ENCODE results near the gene CCNA2. TPM values are rescaled to one million over a fixed set of nuclear protein-coding genes. Genes with fewer than 3 reads are reported as not detected.

CCNA2 gene
- total RNA-seq (2014; rRNA removed): 165 and 168 TPM in 2 replicates
- 29.3 TPM for polyA plus RNA-seq (2012)

GRCh38 chr4:121823505-121824170, at the start of gene CCNA2:
Gene CCNA2 (minus strand): TSS chr4:121823883. CDS start chr4:121823628, 255 bp downstream.
- peak; percentile 98 for DNase-seq (ENCODE audit: low read depth)

- DNase-seq (ENCODE audit: low read depth): peak; percentile 95
Observed at GRCh38 chr4:121869841-121870822, 46.4 kb upstream of the CCNA2 start, which contains the start of gene BBS7. Gene BBS7 (minus strand): TSS chr4:121870474. CDS start chr4:121870313, 161 bp downstream.

GRCh38 chr4:121863799-121864198, 40.1 kb upstream of the CCNA2 start:
- DNase-seq (ENCODE audit: low read depth): no peak

- DNase-seq (ENCODE audit: low read depth): no peak
Observed at GRCh38 chr4:121861426-121861825, 37.7 kb upstream of the CCNA2 start.

- no peak for DNase-seq (ENCODE audit: low read depth)
Observed at GRCh38 chr4:121860121-121860520, 36.4 kb upstream of the CCNA2 start.

- DNase-seq (ENCODE audit: low read depth): no peak
Observed at GRCh38 chr4:121851354-121851753, 27.7 kb upstream of the CCNA2 start.

GRCh38 chr4:121846662-121847061, 23.0 kb upstream of the CCNA2 start:
- DNase-seq (ENCODE audit: low read depth): no peak

GRCh38 chr4:121842862-121843261, 19.2 kb upstream of the CCNA2 start:
- DNase-seq (ENCODE audit: low read depth): no peak

- DNase-seq (ENCODE audit: low read depth): no peak
Observed at GRCh38 chr4:121838136-121838535, 14.5 kb upstream of the CCNA2 start.

- DNase-seq (ENCODE audit: low read depth): peak; percentile 32
Observed at GRCh38 chr4:121829511-121829910, 5.8 kb upstream of the CCNA2 start.

- peak; percentile 59 for DNase-seq (ENCODE audit: low read depth)
Observed at GRCh38 chr4:121827853-121828252, 4.2 kb upstream of the CCNA2 start.

GRCh38 chr4:121824950-121825349, 1.3 kb upstream of the CCNA2 start:
- DNase-seq (ENCODE audit: low read depth): no peak

- no peak for DNase-seq (ENCODE audit: low read depth)
Observed at GRCh38 chr4:121824171-121824527, 466 bp upstream of the CCNA2 start.

GRCh38 chr4:121822796-121823504, 733 bp downstream of the CCNA2 start:
- DNase-seq (ENCODE audit: low read depth): peak; percentile 61

GRCh38 chr4:121822047-121822446, 1.6 kb downstream of the CCNA2 start:
- DNase-seq (ENCODE audit: low read depth): no peak

- no peak for DNase-seq (ENCODE audit: low read depth)
Observed at GRCh38 chr4:121819216-121819965, 4.3 kb downstream of the CCNA2 start.

- DNase-seq (ENCODE audit: low read depth): no peak
Observed at GRCh38 chr4:121818215-121818614, 5.5 kb downstream of the CCNA2 start.

GRCh38 chr4:121817701-121818100, 6.0 kb downstream of the CCNA2 start:
- DNase-seq (ENCODE audit: low read depth): no peak

- no peak for DNase-seq (ENCODE audit: low read depth)
Observed at GRCh38 chr4:121817006-121817405, 6.7 kb downstream of the CCNA2 start.

- DNase-seq (ENCODE audit: low read depth): no peak
Observed at GRCh38 chr4:121814756-121815155, 8.9 kb downstream of the CCNA2 start.

- DNase-seq (ENCODE audit: low read depth): no peak
Observed at GRCh38 chr4:121811122-121811521, 12.6 kb downstream of the CCNA2 start.
